Stomach (tissue), 9 donors: ENCODE measurements around the gene PTPRS. TPM values are rescaled to one million over a fixed set of nuclear protein-coding genes. Genes with fewer than 3 reads are reported as not detected.
A peak's percentile ranks its signal among the peaks of the same experiment; 100 is the strongest.

Experiments
- DNase-seq, 2 donors: peaks; one replicate each; pipeline versions ENCODE4 v3.0.0 to v3.0.0-alpha.2; 2013 to 2019
- H3K27ac ChIP-seq, 5 donors: fragments of 200-600 bp in 4 of 5; sonication (generic) in 4 of 5; one replicate each; pipeline ENCODE4 v1.5.1; 2013 to 2019; ENCODE audit warnings: mild to moderate bottlenecking in 1 of 5, moderate library complexity in 1 of 5
- H3K27me3 ChIP-seq, 3 donors: fragments of 200-600 bp; sonication (generic); one replicate each; pipeline ENCODE4 v1.5.1; 2017 to 2019; ENCODE audit warnings: mixed run types in 1 of 3
- H3K36me3 ChIP-seq, 4 donors: fragments of 200-600 bp; sonication (generic); 1 replicate in 3 of 4; 2 replicates in 1 of 4; pipeline ENCODE4 v1.5.1; 2016 to 2019
- H3K4me1 ChIP-seq, 4 donors: fragments of 200-600 bp; sonication (generic); one replicate each; pipeline ENCODE4 v1.5.1; 2016 to 2019
- H3K4me3 ChIP-seq, 4 donors: fragments of 200-600 bp; sonication (generic) in 3 of 4; one replicate each; pipeline ENCODE4 v1.5.1; 2016 to 2019; ENCODE audit warnings: mild to moderate bottlenecking in 1 of 4
- H3K9me3 ChIP-seq, 4 donors: fragments of 200-600 bp; sonication (generic); one replicate each; pipeline ENCODE4 v1.5.1; 2016 to 2019
- EP300 ChIP-seq: sonication (generic); formaldehyde crosslinking; IDR thresholded peaks from one replicate; pipeline ENCODE4 v1.6.1; 2017; ENCODE audit warnings: antibody characterized with exemption
- POLR2A ChIP-seq, 4 donors: fragments of 450-650 bp; IDR thresholded peaks; one replicate each; pipeline ENCODE4 v1.6.1; 2016; ENCODE audit warnings: antibody characterized with exemption in 4 of 4, control low read depth in 2 of 4, mild to moderate bottlenecking in 1 of 4, moderate library complexity in 1 of 4
- POLR2AphosphoS5 ChIP-seq, 3 donors: sonication (generic); formaldehyde crosslinking; IDR thresholded peaks; one replicate each; pipeline ENCODE4 v1.6.1; 2016; ENCODE audit warnings: antibody characterized with exemption in 3 of 3
- WGBS, 5 donors: extraction: QIAGEN DNeasy Blood & Tissue Kit in 3 of 5; methylation state at CpG; one replicate each; pipeline versions ENCODE4 v1.1.5 to v1.1.7; 2013 to 2018; 5-methylcytosine and 5-hydroxymethylcytosine counted together
- intact Hi-C: fragments of 100-400 bp; cut with DNase I; formaldehyde crosslinking; loops from one replicate; pipeline ENCODE4 v1.15.1; 2023; ENCODE audit warnings: low total_unique reads
- polyA plus RNA-seq, 3 donors: library from polyadenylated mRNA; stranded (reverse); fragments of 200-250 nt; gene quantifications; one replicate each; pipeline ENCODE4 v1.2.3, GENCODE V29; 2013
- total RNA-seq, 5 donors: library from RNA; depleted of rRNA; stranded (reverse); fragments of >200 nt; gene quantifications; one replicate each; pipeline versions ENCODE4 v1.1.0 to v1.2.3, GENCODE V29; 2014 to 2016
- TF ChIP-seq, protein P1 (sequence below), 7 experiments: fragments of 450-650 bp in 4 of 7; fragments of 200-600 bp in 3 of 7; sonication (generic) in 3 of 7; IDR thresholded peaks; one replicate each; pipeline ENCODE4 v1.5.1; 2016 to 2019; ENCODE audit warnings: antibody characterized with exemption in 7 of 7, control low read depth in 2 of 7, mild to moderate bottlenecking in 1 of 7
- donor health status: healthy with polysubstance abuse.
- donor health status: Bipolar disorder and iron deficiency.
- donor health status: healthy.

PTPRS gene
- total and polyA plus RNA-seq, 8 donors = 6.9 to 142 (median 57.1) TPM

GRCh38 chr19:5380215-5380919 is 39.8 kb upstream of the PTPRS start:
- no peaks in the 10 kb centered on the region for H3K4me1 ChIP-seq
- WGBS, 5 donors = 84 to 94% (median 91%) methylated on average over 9 of the region's 9 CpGs

GRCh38 chr19:5376928-5377327 is 36.3 kb upstream of the PTPRS start:
- Histone ChIP-seq H3K4me1 (no peaks in the 10 kb centered on the region), H3K9me3 (peaks cover 0 to 21% (median 13%) of the 10 kb centered on the region in 4 donors), H3K36me3 (no peaks in the 10 kb centered on the region), H3K27me3 (peaks cover 0 to 27% (median 0%) of the 10 kb centered on the region in 3 donors), H3K27ac (no peak overlapping the region), H3K4me3 (no peak overlapping the region)
- DNase-seq = no peak
- WGBS, 5 donors = 83 to 93% (median 88%) methylated on average over 4 of the region's 4 CpGs
- intact Hi-C loops = no loop called here
- TF ChIP-seq POLR2A (IDR thresholded peaks at IDR 0.05) = no peak
- TF ChIP-seq POLR2AphosphoS5 (IDR thresholded peaks at IDR 0.05) = no peak
- TF ChIP-seq EP300 = no peak
- TF ChIP-seq, protein P1, sequence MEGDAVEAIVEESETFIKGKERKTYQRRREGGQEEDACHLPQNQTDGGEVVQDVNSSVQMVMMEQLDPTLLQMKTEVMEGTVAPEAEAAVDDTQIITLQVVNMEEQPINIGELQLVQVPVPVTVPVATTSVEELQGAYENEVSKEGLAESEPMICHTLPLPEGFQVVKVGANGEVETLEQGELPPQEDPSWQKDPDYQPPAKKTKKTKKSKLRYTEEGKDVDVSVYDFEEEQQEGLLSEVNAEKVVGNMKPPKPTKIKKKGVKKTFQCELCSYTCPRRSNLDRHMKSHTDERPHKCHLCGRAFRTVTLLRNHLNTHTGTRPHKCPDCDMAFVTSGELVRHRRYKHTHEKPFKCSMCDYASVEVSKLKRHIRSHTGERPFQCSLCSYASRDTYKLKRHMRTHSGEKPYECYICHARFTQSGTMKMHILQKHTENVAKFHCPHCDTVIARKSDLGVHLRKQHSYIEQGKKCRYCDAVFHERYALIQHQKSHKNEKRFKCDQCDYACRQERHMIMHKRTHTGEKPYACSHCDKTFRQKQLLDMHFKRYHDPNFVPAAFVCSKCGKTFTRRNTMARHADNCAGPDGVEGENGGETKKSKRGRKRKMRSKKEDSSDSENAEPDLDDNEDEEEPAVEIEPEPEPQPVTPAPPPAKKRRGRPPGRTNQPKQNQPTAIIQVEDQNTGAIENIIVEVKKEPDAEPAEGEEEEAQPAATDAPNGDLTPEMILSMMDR (IDR thresholded peaks at IDR 0.05) = no peak

More at GRCh38 chr19:5380215-5380919, 39.8 kb upstream of the PTPRS start:
- H3K4me3 ChIP-seq = no peak overlapping the region
- no peak for DNase-seq
- H3K9me3 ChIP-seq = peaks cover 9 to 53% (median 38%) of the 10 kb centered on the region in 4 donors
- H3K27me3 ChIP-seq = peaks cover 0 to 21% (median 0%) of the 10 kb centered on the region in 3 donors
- intact Hi-C loops = no loop called here
- H3K36me3 ChIP-seq = no peaks in the 10 kb centered on the region
- no peak overlapping the region for H3K27ac ChIP-seq
- TF ChIP-seq POLR2A (IDR thresholded peaks at IDR 0.05) (no peak), EP300 (no peak), POLR2AphosphoS5 (IDR thresholded peaks at IDR 0.05) (no peak)
- TF ChIP-seq, protein P1 (IDR thresholded peaks at IDR 0.05) = no peak

DNA sequence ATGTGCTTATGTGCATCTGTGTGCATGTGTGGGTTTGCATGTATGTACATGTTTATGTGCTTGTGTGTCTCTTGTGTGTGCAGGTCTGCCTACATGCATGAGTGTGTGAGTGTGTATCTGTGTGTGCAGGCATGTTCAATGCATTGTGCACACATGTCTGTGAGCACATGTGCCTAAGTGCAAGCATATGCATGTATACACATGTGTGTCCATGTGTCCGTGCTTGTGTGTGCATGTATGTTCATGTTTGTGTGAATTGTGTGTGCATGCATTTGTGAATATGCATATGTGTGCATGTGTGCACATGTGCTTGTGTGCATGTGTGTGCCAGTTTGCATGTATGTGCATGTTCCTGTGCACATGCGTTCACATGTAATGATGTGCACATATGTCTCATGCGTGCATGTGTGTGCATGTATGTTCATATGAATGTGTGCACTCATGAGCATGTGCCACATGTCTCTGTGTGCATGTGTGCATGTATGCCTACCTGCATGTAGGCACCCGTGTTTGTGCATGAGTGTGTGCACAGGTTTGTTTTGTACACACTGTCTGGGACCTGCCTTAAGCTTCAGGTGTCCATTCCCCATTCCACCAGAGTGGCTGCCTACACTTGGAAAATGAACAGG is 32.1 kb upstream of the PTPRS start:
- no peak overlapping the region for H3K4me3 ChIP-seq
- no peaks in the 10 kb centered on the region for H3K36me3 ChIP-seq
- WGBS, 5 donors = 76 to 91% (median 90%) methylated on average over 4 of the region's 4 CpGs
- TF ChIP-seq, protein P1 (IDR thresholded peaks at IDR 0.05) = no peak
- TF ChIP-seq POLR2A (IDR thresholded peaks at IDR 0.05) (no peak), POLR2AphosphoS5 (IDR thresholded peaks at IDR 0.05) (no peak), EP300 (no peak)
- peaks cover 0 to 58% (median 0%) of the 10 kb centered on the region in 3 donors for H3K27me3 ChIP-seq
- intact Hi-C loops = no loop called here
- no peaks in the 10 kb centered on the region for H3K4me1 ChIP-seq
- no peak for DNase-seq
- H3K27ac ChIP-seq = no peak overlapping the region
- no peaks in the 10 kb centered on the region for H3K9me3 ChIP-seq

DNA sequence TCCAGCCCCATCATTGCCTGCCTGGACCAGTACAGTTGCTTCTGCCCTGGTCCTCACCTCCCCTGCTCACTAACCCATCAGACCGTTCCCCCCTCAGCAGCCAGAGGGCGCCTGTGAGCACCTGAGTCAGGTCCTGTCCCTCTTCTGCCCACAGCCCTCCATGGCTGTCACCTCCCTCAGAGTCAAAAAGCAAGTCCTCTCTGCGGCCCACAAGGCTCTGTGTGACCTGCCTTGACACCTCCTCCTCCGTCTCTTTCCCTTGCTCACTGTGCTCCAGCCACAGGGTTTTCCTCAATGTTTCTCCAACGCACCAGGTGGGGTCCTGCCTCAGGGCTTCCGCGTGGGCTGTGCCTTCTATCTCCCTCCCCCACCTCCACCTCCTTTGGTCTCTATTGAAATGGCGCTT is 29.4 kb upstream of the PTPRS start:
- H3K27me3 ChIP-seq = peaks cover 0 to 74% (median 0%) of the 10 kb centered on the region in 3 donors
- intact Hi-C loops = no loop called here
- DNase-seq = peak; percentile 63 to 69
- H3K4me3 ChIP-seq = no peak overlapping the region
- H3K4me1 ChIP-seq = no peaks in the 10 kb centered on the region
- H3K27ac ChIP-seq = no peak overlapping the region
- WGBS, 5 donors = 28 to 33% (median 30%) methylated on average over 8 of the region's 8 CpGs
- TF ChIP-seq EP300 = no peak
- TF ChIP-seq, protein P1 (IDR thresholded peaks at IDR 0.05) = peak in 4 of 7 experiments; percentile 25 to 58 (median 48)
- no peaks in the 10 kb centered on the region for H3K36me3 ChIP-seq
- H3K9me3 ChIP-seq = no peaks in the 10 kb centered on the region
